ENCODE data around the gene FBXL17.
A peak's percentile ranks its signal among the peaks of the same experiment; 100 is the strongest.

The FBXL17 gene

GRCh38 chr5:107860044-107860443, 521.9 kb downstream of the FBXL17 start:
- DNase-seq = no peak
- Histone ChIP-seq H2AFZ (ENCODE audit: low read depth, low read length) (no peak overlapping the region), H3K4me1 (ENCODE audit: insufficient read depth, low read length) (peaks cover 8% of the 10 kb centered on the region), H3K9ac (ENCODE audit: low read depth, low read length) (no peak overlapping the region), H4K20me1 (ENCODE audit: insufficient read depth, low read length) (no peaks in the 10 kb centered on the region), H3K27me3 (ENCODE audit: insufficient read depth, low read length, poor library complexity) (no peaks in the 10 kb centered on the region), H3K9me3 (ENCODE audit: insufficient read depth, low read length, severe bottlenecking) (peaks cover 3% of the 10 kb centered on the region), H3K27ac (ENCODE audit: low read length) (no peak overlapping the region; the same call in 1 of the 2 replicates), H3K36me3 (ENCODE audit: insufficient read depth, low read length) (no peaks in the 10 kb centered on the region), H3K4me3 (ENCODE audit: low read depth in 1 of 2, low read length in 2 of 2) (no peak overlapping the region), H3K79me2 (ENCODE audit: insufficient read depth, low read length) (no peaks in the 10 kb centered on the region), H3K4me2 (ENCODE audit: insufficient read depth, low read length) (no peak overlapping the region)
- peak; percentile 56; the same call in 1 of the 3 replicates for ATAC-seq (ENCODE audit: insufficient read depth, low read depth)
- no peak for TF ChIP-seq EZH2 (IDR thresholded peaks at IDR 0.05; ENCODE audit: borderline replicate concordance, low read depth, low read length, severe bottlenecking)
- TF ChIP-seq CTCF (IDR thresholded peaks at IDR 0.05; ENCODE audit: borderline replicate concordance, extremely low read depth, low read length, poor library complexity, severe bottlenecking) = no peak

GRCh38 chr5:107858788-107859187, 523.1 kb downstream of the FBXL17 start:
- DNase-seq = no peak
- H3K36me3 ChIP-seq (ENCODE audit: insufficient read depth, low read length) = no peaks in the 10 kb centered on the region
- TF ChIP-seq EZH2 (IDR thresholded peaks at IDR 0.05; ENCODE audit: borderline replicate concordance, low read depth, low read length, severe bottlenecking) (no peak), CTCF (IDR thresholded peaks at IDR 0.05; ENCODE audit: borderline replicate concordance, extremely low read depth, low read length, poor library complexity, severe bottlenecking) (no peak)
- no peak overlapping the region for H3K4me3 ChIP-seq (ENCODE audit: low read depth in 1 of 2, low read length in 2 of 2)
- H3K9me3 ChIP-seq (ENCODE audit: insufficient read depth, low read length, severe bottlenecking) = no peaks in the 10 kb centered on the region
- no peak for ATAC-seq (ENCODE audit: insufficient read depth, low read depth)
- no peak overlapping the region for H3K9ac ChIP-seq (ENCODE audit: low read depth, low read length)
- H3K4me2 ChIP-seq (ENCODE audit: insufficient read depth, low read length) = no peak overlapping the region
- no peaks in the 10 kb centered on the region for H3K27me3 ChIP-seq (ENCODE audit: insufficient read depth, low read length, poor library complexity)
- H2AFZ ChIP-seq (ENCODE audit: low read depth, low read length) = no peak overlapping the region
- H3K27ac ChIP-seq (ENCODE audit: low read length) = no peak overlapping the region
- H3K79me2 ChIP-seq (ENCODE audit: insufficient read depth, low read length) = no peaks in the 10 kb centered on the region
- peaks cover 8% of the 10 kb centered on the region for H3K4me1 ChIP-seq (ENCODE audit: insufficient read depth, low read length)
- H4K20me1 ChIP-seq (ENCODE audit: insufficient read depth, low read length) = no peaks in the 10 kb centered on the region

- Histone ChIP-seq H3K79me2 (ENCODE audit: insufficient read depth, low read length) (no peaks in the 10 kb centered on the region), H3K9me3 (ENCODE audit: insufficient read depth, low read length, severe bottlenecking) (no peaks in the 10 kb centered on the region), H3K4me1 (ENCODE audit: insufficient read depth, low read length) (peaks cover 8% of the 10 kb centered on the region), H3K36me3 (ENCODE audit: insufficient read depth, low read length) (no peaks in the 10 kb centered on the region), H3K27ac (ENCODE audit: low read length) (no peak overlapping the region), H4K20me1 (ENCODE audit: insufficient read depth, low read length) (no peaks in the 10 kb centered on the region), H3K4me3 (ENCODE audit: low read depth in 1 of 2, low read length in 2 of 2) (no peak overlapping the region), H3K9ac (ENCODE audit: low read depth, low read length) (no peak overlapping the region), H3K27me3 (ENCODE audit: insufficient read depth, low read length, poor library complexity) (no peaks in the 10 kb centered on the region), H3K4me2 (ENCODE audit: insufficient read depth, low read length) (no peak overlapping the region), H2AFZ (ENCODE audit: low read depth, low read length) (no peak overlapping the region)
- TF ChIP-seq CTCF (IDR thresholded peaks at IDR 0.05; ENCODE audit: borderline replicate concordance, extremely low read depth, low read length, poor library complexity, severe bottlenecking) (no peak), EZH2 (IDR thresholded peaks at IDR 0.05; ENCODE audit: borderline replicate concordance, low read depth, low read length, severe bottlenecking) (no peak)
- no peak for ATAC-seq (ENCODE audit: insufficient read depth, low read depth)
- DNase-seq = no peak
Observed at GRCh38 chr5:107858324-107858723, 523.6 kb downstream of the FBXL17 start.

DNA sequence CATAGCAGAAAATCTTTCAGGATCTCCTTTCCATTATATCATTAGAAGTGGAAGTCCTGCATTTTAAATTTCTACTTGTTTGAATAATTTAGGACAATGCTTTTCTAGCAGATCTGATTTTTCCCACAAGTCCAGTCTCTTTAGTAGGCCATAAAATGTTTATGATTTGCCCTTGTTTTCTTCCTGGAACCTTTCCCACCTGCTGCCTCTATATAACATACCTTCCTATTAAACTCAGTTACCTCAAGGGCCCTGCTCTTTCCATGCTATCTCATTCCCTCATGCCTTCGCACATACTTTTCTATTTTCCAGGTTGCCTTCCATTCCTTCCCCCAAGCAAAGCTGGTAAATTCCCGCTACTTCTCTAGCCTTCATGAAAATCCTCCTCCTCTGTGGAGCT, 524.1 kb downstream of the FBXL17 start:
- TF ChIP-seq EZH2 (IDR thresholded peaks at IDR 0.05; ENCODE audit: borderline replicate concordance, low read depth, low read length, severe bottlenecking) (no peak), CTCF (IDR thresholded peaks at IDR 0.05; ENCODE audit: borderline replicate concordance, extremely low read depth, low read length, poor library complexity, severe bottlenecking) (no peak)
- Histone ChIP-seq H3K4me1 (ENCODE audit: insufficient read depth, low read length) (peaks cover 8% of the 10 kb centered on the region), H3K9me3 (ENCODE audit: insufficient read depth, low read length, severe bottlenecking) (no peaks in the 10 kb centered on the region), H3K36me3 (ENCODE audit: insufficient read depth, low read length) (no peaks in the 10 kb centered on the region), H3K4me2 (ENCODE audit: insufficient read depth, low read length) (no peak overlapping the region), H2AFZ (ENCODE audit: low read depth, low read length) (no peak overlapping the region), H3K79me2 (ENCODE audit: insufficient read depth, low read length) (no peaks in the 10 kb centered on the region), H3K27me3 (ENCODE audit: insufficient read depth, low read length, poor library complexity) (no peaks in the 10 kb centered on the region), H3K4me3 (ENCODE audit: low read depth in 1 of 2, low read length in 2 of 2) (no peak overlapping the region), H4K20me1 (ENCODE audit: insufficient read depth, low read length) (no peaks in the 10 kb centered on the region), H3K9ac (ENCODE audit: low read depth, low read length) (no peak overlapping the region), H3K27ac (ENCODE audit: low read length) (no peak overlapping the region)
- DNase-seq = no peak
- ATAC-seq (ENCODE audit: insufficient read depth, low read depth) = no peak

Measured in DND-41 (cell line).